ENCODE measurements around the gene NANOS1. TPM values are rescaled to one million over a fixed set of nuclear protein-coding genes. Genes with fewer than 3 reads are reported as not detected.

Gene NANOS1
- total and polyA plus RNA-seq, 2 of the 8 experiments (the other 6 are each of a cell fraction or from before 2014, with no cell fraction given): 3.1 to 3.9 TPM

DNA sequence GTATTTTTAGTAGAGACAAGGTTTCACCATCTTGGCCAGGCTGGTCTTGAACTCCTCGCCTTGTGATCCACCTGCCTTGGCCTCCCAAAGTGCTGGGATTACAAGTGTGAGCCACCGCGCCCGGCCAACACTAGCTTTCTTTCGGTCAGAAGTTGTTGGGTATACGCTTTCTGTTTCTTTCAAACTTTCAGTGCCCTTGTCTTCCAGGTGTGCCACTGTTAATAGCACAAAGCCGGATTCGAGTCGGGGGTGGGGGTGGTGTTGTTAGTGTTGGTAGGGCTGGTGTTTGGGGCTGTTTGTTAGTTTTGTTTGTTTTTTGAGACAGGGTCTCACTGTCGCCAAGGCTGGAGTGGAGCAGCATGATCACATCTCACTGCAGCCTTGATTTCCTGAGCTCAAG lies 33.8 kb upstream of the NANOS1 start:
- no peak for FAIRE-seq
- WGBS, 2 experiments (ENCODE audit: extremely low coverage in 1 of 2, insufficient coverage in 1 of 2, insufficient read length in 1 of 2, insufficient replicate concordance in 2 of 2, low coverage in 1 of 2, low lambda C conversion rate in 2 of 2, missing lambda C conversion rate in 1 of 2): 86% methylated on average over 10 of the region's 10 CpGs; no CpG with 5 or more reads in 1 of the 2 experiments
- H2BK5ac ChIP-seq (ENCODE audit: low read depth, low read length): no peak overlapping the region

More for the DNA sequence above, 33.8 kb upstream of the NANOS1 start:
- Histone ChIP-seq H3K27ac (ENCODE audit: low read depth, low read length) (no peak overlapping the region), H3K18ac (ENCODE audit: extremely low read depth, low read length) (no peak overlapping the region), H3K4me2 (ENCODE audit: insufficient read depth in 1 of 2, low read depth in 2 of 2, low read length in 2 of 2) (no peak overlapping the region), H3K56ac (replicated peaks; ENCODE audit: insufficient read length, low read depth, low read length) (no peak overlapping the region), H2BK120ac (replicated peaks; ENCODE audit: low read depth, low read length) (no peak overlapping the region), H3K23me2 (ENCODE audit: low read depth, low read length) (no peaks in the 10 kb centered on the region), H3K14ac (ENCODE audit: insufficient read length) (no peak overlapping the region), H3K36me3 (ENCODE audit: control insufficient read depth in 2 of 4, insufficient read depth in 4 of 4, low read length in 3 of 4) (no peaks in the 10 kb centered on the region), H2BK12ac (ENCODE audit: low read depth, low read length) (no peak overlapping the region), H3K9ac (replicated peaks in 1 of 4; ENCODE audit: extremely low read depth in 1 of 4, low read depth in 3 of 4, low read length in 3 of 4) (no peak overlapping the region), H2BK20ac (ENCODE audit: low read length) (no peak overlapping the region), H3K79me1 (ENCODE audit: low read depth, low read length) (no peaks in the 10 kb centered on the region), H2BK15ac (ENCODE audit: low read length) (no peak overlapping the region), H3K4me1 (replicated peaks in 1 of 4; ENCODE audit: control insufficient read depth in 3 of 4, insufficient read depth in 4 of 4, low read length in 3 of 4) (no peaks in the 10 kb centered on the region; a peak in 1 of 7 replicates), H3K27me3 (replicated peaks in 1 of 4; ENCODE audit: control insufficient read depth in 3 of 4, extremely low read depth in 1 of 4, insufficient read depth in 3 of 4, low read length in 3 of 4) (no peaks in the 10 kb centered on the region), H4K91ac (replicated peaks; ENCODE audit: insufficient read length, low read length) (no peak overlapping the region), H4K20me1 (replicated peaks in 1 of 2; ENCODE audit: control insufficient read depth in 1 of 2, insufficient read depth in 2 of 2, low read length in 2 of 2) (no peaks in the 10 kb centered on the region), H2AK5ac (ENCODE audit: low read depth, low read length) (no peak overlapping the region), H3K4me3 (ENCODE audit: extremely low read depth in 1 of 4, insufficient read depth in 2 of 4, low read depth in 3 of 4, low read length in 4 of 4) (no peak overlapping the region), H3K23ac (ENCODE audit: insufficient read length) (no peak overlapping the region), H4K5ac (ENCODE audit: insufficient read length, low read depth, low read length) (no peak overlapping the region), H3K79me2 (ENCODE audit: control insufficient read depth in 1 of 2, insufficient read depth in 2 of 2, low read length in 2 of 2) (no peaks in the 10 kb centered on the region), H3K4ac (replicated peaks; ENCODE audit: insufficient read length, low read depth, low read length) (no peak overlapping the region), H3K9me3 (ENCODE audit: insufficient read depth in 2 of 2, low read depth in 1 of 2, low read length in 1 of 2) (no peaks in the 10 kb centered on the region), H4K8ac (ENCODE audit: extremely low read depth, insufficient read depth, low read length) (no peak overlapping the region), H2AFZ (ENCODE audit: low read length) (no peak overlapping the region)
- ChIA-PET POLR2A (ENCODE audit: partially characterized antibody) (no interaction called here), CTCF (ENCODE audit: partially characterized antibody) (interaction anchor here (0.7 kb wide), 1 partner anchor 16 kb away, joined by 4 read pairs; no protein-coding TSS in a partner anchor)
- TF ChIP-seq CREB1 (IDR thresholded peaks at IDR 0.05): no peak
- TF ChIP-seq GTF2F1 (IDR thresholded peaks at IDR 0.05; ENCODE audit: borderline replicate concordance, low read depth, low read length): no peak
- TF ChIP-seq SIRT6 (IDR thresholded peaks at IDR 0.05; ENCODE audit: low read length): no peak
- TF ChIP-seq ASH2L (IDR thresholded peaks at IDR 0.05; ENCODE audit: low read length): no peak
- TF ChIP-seq NANOG (IDR thresholded peaks at IDR 0.05; ENCODE audit: insufficient read depth, low read depth, low read length, poor library complexity, severe bottlenecking): no peak
- TF ChIP-seq BACH1 (IDR thresholded peaks at IDR 0.05; ENCODE audit: low read length): no peak
- no peak for TF ChIP-seq RFX5 (IDR thresholded peaks at IDR 0.05; ENCODE audit: borderline replicate concordance, low read depth, low read length)
- DNase-seq (ENCODE audit: low read depth in 1 of 2, low spot score in 2 of 2): no peak
